ENCODE measurements around the gene ZBTB7C.

DNA sequence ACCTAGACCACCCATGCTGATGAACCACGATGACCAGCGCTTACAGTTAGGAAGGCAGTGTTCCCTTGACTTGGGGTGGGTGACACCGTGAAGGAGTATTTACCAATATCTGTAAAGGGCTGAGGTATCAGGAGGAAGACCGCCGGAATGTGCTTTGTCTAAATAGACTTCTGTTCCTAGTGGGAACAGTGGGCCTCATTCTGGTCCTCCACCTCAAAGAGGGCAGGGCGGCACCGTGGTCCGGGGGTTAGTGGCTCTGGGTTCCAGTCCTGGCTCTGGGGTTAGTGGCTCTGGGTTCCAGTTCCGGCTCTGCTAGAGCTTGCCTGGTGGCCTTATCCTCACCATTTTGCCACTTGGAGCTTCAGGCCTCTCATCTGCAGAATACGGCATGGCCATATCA lies 387.2 kb downstream of the ZBTB7C start:
- TF ChIP-seq YY1 (IDR thresholded peaks at IDR 0.05; ENCODE audit: insufficient read depth, insufficient read length) (no peak), ZNF274 (IDR thresholded peaks at IDR 0.05; ENCODE audit: low read depth, low read length) (no peak), SUZ12 (IDR thresholded peaks at IDR 0.05; ENCODE audit: extremely low read depth, insufficient read depth, insufficient read length) (no peak)

Measured in NT2/D1 (cell line).